Effector memory CD4-positive, alpha-beta T cell (primary cell): ENCODE results near the gene P2RY8.

Experiments used
- DNase-seq, 3 donors: peaks; one replicate each; pipeline ENCODE4 v3.0.0-alpha.2; 2020
- H3K27ac ChIP-seq: 2 replicates; pipeline ENCODE4 v1.7.0; 2013; ENCODE audit warnings: mild to moderate bottlenecking, low read length, moderate library complexity; ENCODE audit not compliant: insufficient read depth, poor library complexity, severe bottlenecking
- H3K27me3 ChIP-seq: replicated peaks from 2 replicates; pipeline ENCODE4 v1.7.0; 2013; ENCODE audit warnings: mild to moderate bottlenecking, low read length; ENCODE audit not compliant: insufficient read depth, control insufficient read depth, poor library complexity, severe bottlenecking
- H3K36me3 ChIP-seq: 2 replicates; pipeline ENCODE4 v1.7.0; 2013; ENCODE audit warnings: mild to moderate bottlenecking, low read length, moderate library complexity; ENCODE audit not compliant: control insufficient read depth, insufficient read depth
- H3K4me1 ChIP-seq: 2 replicates; pipeline ENCODE4 v1.7.0; 2013; ENCODE audit warnings: low read length, mild to moderate bottlenecking; ENCODE audit not compliant: control insufficient read depth, insufficient read depth, poor library complexity, severe bottlenecking
- H3K4me3 ChIP-seq: 2 replicates; pipeline ENCODE4 v1.7.0; 2013; ENCODE audit warnings: low read length, low read depth, mild to moderate bottlenecking; ENCODE audit not compliant: insufficient read depth, poor library complexity, severe bottlenecking
- H3K9me3 ChIP-seq: 2 replicates; pipeline ENCODE4 v1.7.0; 2013; ENCODE audit warnings: mild to moderate bottlenecking, low read length, moderate library complexity; ENCODE audit not compliant: control insufficient read depth

Gene P2RY8

GRCh38 chrX:1419545-1420355, 117.2 kb downstream of the P2RY8 start:
- Histone ChIP-seq H3K27ac (no peak overlapping the region), H3K4me1 (no peaks in the 10 kb centered on the region), H3K36me3 (peaks cover 31% of the 10 kb centered on the region), H3K4me3 (no peak overlapping the region), H3K27me3 (no peaks in the 10 kb centered on the region), H3K9me3 (peaks cover 8% of the 10 kb centered on the region)
- DNase-seq = no peak

GRCh38 chrX:1418901-1419544, 118.0 kb downstream of the P2RY8 start:
- Histone ChIP-seq H3K27me3 (no peaks in the 10 kb centered on the region), H3K4me1 (no peaks in the 10 kb centered on the region), H3K27ac (no peak overlapping the region), H3K4me3 (no peak overlapping the region), H3K9me3 (peaks cover 8% of the 10 kb centered on the region), H3K36me3 (peaks cover 31% of the 10 kb centered on the region)
- no peak for DNase-seq

- H3K27me3 ChIP-seq = no peaks in the 10 kb centered on the region
- no peak overlapping the region for H3K27ac ChIP-seq
- no peaks in the 10 kb centered on the region for H3K4me1 ChIP-seq
- H3K9me3 ChIP-seq = peaks cover 8% of the 10 kb centered on the region
- no peak for DNase-seq
- H3K36me3 ChIP-seq = peaks cover 26% of the 10 kb centered on the region
- no peak overlapping the region for H3K4me3 ChIP-seq
Observed at GRCh38 chrX:1417921-1418771, 118.8 kb downstream of the P2RY8 start.

GRCh38 chrX:1416965-1417760, 119.8 kb downstream of the P2RY8 start:
- H3K9me3 ChIP-seq = peaks cover 2% of the 10 kb centered on the region
- no peak overlapping the region for H3K4me3 ChIP-seq
- DNase-seq = no peak
- peaks cover 20% of the 10 kb centered on the region for H3K36me3 ChIP-seq
- H3K27ac ChIP-seq = no peak overlapping the region
- no peaks in the 10 kb centered on the region for H3K27me3 ChIP-seq
- no peaks in the 10 kb centered on the region for H3K4me1 ChIP-seq

GRCh38 chrX:1416327-1416784, 120.6 kb downstream of the P2RY8 start:
- Histone ChIP-seq H3K4me1 (no peaks in the 10 kb centered on the region), H3K4me3 (no peak overlapping the region), H3K36me3 (peaks cover 26% of the 10 kb centered on the region), H3K9me3 (no peaks in the 10 kb centered on the region), H3K27me3 (no peaks in the 10 kb centered on the region), H3K27ac (no peak overlapping the region)
- DNase-seq = no peak
